ENCODE results near the gene TTLL5. TPM values are rescaled to one million over a fixed set of nuclear protein-coding genes. Genes with fewer than 3 reads are reported as not detected.

The TTLL5 gene
- total RNA-seq, 4 donors from 2014 or later = 32.4 to 183 (median 40.6) TPM

DNA sequence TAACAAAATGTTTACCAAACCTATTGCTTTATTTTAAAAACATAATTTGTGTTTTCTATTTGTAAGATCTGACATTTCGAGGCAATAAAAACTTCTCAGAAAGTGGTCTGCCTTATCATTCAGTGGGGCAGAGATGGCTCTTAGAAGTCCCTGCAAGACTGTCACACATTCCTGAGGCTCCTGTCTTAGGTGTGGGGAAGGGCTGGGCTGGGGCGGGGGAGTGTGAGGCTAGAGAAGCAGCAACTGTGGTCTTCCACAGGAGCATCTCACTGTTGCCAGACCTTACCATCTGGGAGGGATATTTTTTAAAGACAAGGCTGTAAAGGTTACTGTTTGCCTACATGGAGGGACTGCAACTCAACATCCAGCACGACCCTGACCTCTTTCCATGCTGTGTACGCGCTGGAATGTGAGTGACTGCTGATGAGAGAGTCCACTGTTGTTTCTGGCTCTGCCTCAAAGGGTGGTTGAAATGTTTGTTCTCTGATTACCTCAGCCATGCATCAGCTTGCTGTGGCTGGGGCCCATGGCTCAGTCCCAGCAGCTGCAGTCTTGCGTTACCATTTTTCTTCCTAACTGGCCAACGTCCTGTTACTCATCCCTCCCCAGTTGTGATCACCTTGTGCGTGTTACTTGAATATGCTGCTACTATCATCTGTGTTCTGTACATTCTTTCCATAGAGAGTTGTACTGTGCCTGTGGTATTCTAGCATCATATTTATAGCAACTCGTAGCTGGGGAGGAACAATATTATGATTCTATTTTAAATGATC is 12.8 kb upstream of the TTLL5 start:
- H3K4me3 ChIP-seq = no peak overlapping the region
- DNase-seq = peak in 1 of 2 donors; percentile 18
- H3K36me3 ChIP-seq = no peaks in the 10 kb centered on the region
- H3K27ac ChIP-seq = no peak overlapping the region
- H3K27me3 ChIP-seq = no peaks in the 10 kb centered on the region
- no peaks in the 10 kb centered on the region for H3K4me1 ChIP-seq
- TF ChIP-seq CTCF (IDR thresholded peaks at IDR 0.05) (no peak), POLR2A (IDR thresholded peaks at IDR 0.05) (no peak)
- H3K9me3 ChIP-seq = no peaks in the 10 kb centered on the region
- intact Hi-C loops (cut with DNase I; ENCODE audit: low total_unique reads) = no loop called here

GRCh38 chr14:75649337-75649736 is 11.7 kb upstream of the TTLL5 start:
- DNase-seq = no peak
- TF ChIP-seq POLR2A (IDR thresholded peaks at IDR 0.05) (no peak), CTCF (IDR thresholded peaks at IDR 0.05) (no peak)
- intact Hi-C loops (cut with DNase I; ENCODE audit: low total_unique reads) = no loop called here
- no peaks in the 10 kb centered on the region for H3K36me3 ChIP-seq
- no peak overlapping the region for H3K27ac ChIP-seq
- H3K4me1 ChIP-seq = no peaks in the 10 kb centered on the region
- no peak overlapping the region for H3K4me3 ChIP-seq
- H3K9me3 ChIP-seq = no peaks in the 10 kb centered on the region
- H3K27me3 ChIP-seq = no peaks in the 10 kb centered on the region

GRCh38 chr14:75649773-75650172 is 11.3 kb upstream of the TTLL5 start:
- Histone ChIP-seq H3K27me3 (no peaks in the 10 kb centered on the region), H3K27ac (no peak overlapping the region), H3K4me3 (no peak overlapping the region), H3K36me3 (no peaks in the 10 kb centered on the region), H3K4me1 (no peaks in the 10 kb centered on the region), H3K9me3 (no peaks in the 10 kb centered on the region)
- TF ChIP-seq CTCF (IDR thresholded peaks at IDR 0.05) (no peak), POLR2A (IDR thresholded peaks at IDR 0.05) (no peak)
- no peak for DNase-seq
- intact Hi-C loops (cut with DNase I; ENCODE audit: low total_unique reads) = loop anchor here (5.0 kb wide), 1 partner anchor 72 kb away; the partner anchor contains the start of gene FLVCR2

DNA sequence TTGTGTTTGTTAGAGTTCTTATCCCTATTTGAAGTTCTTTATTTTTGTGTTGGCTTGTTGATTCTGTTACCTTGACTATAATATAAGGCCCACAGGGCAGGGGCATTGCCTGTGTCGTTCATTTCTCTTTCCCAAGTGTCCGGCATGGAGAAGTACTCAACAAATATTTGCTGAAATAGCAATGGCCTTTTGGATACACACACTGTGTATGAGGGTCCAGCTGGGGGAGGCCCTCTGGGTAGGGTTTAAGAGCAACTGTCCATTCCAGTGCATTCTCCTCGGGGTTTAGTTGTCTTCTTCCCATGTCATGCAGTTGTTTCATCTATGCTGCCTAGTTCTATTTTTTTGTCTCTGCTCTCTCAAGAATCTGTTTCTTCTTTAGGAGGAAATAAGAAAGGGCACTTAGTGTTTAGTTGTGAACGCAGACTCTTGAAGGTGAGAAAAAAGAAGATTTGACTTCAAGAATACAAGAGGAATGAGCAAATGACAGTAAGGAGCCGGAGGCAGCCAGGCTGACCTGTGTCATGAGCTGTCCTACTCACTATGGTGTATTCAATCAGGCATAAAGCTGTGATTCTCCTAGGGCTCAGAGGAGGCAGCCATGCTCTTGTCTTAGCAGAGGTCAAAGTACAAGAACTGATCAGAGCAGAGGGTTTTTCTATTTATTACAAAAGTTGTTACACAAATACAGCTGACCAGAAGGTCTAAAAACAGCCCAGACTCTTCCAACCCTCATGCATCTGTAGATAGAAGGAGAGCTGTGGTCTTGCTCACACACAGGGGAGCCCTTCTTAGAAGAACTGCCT is 10.6 kb upstream of the TTLL5 start:
- H3K36me3 ChIP-seq = no peaks in the 10 kb centered on the region
- DNase-seq = no peak
- no peaks in the 10 kb centered on the region for H3K9me3 ChIP-seq
- H3K27ac ChIP-seq = no peak overlapping the region
- no peak overlapping the region for H3K4me3 ChIP-seq
- no peak for TF ChIP-seq CTCF (IDR thresholded peaks at IDR 0.05)
- no peak for TF ChIP-seq POLR2A (IDR thresholded peaks at IDR 0.05)
- intact Hi-C loops (cut with DNase I; ENCODE audit: low total_unique reads) = loop anchor here (5.0 kb wide), 1 partner anchor 73 kb away; the partner anchor contains the start of gene FLVCR2
- no peaks in the 10 kb centered on the region for H3K4me1 ChIP-seq
- H3K27me3 ChIP-seq = no peaks in the 10 kb centered on the region

- DNase-seq = no peak
- no peaks in the 10 kb centered on the region for H3K9me3 ChIP-seq
- TF ChIP-seq CTCF (IDR thresholded peaks at IDR 0.05) = no peak
- TF ChIP-seq POLR2A (IDR thresholded peaks at IDR 0.05) = no peak
- no peak overlapping the region for H3K4me3 ChIP-seq
- H3K36me3 ChIP-seq = no peaks in the 10 kb centered on the region
- no peaks in the 10 kb centered on the region for H3K27me3 ChIP-seq
- intact Hi-C loops (cut with DNase I; ENCODE audit: low total_unique reads) = loop anchor here (5.0 kb wide), 1 partner anchor 76 kb away; the partner anchor contains the start of gene FLVCR2
- no peak overlapping the region for H3K27ac ChIP-seq
- no peaks in the 10 kb centered on the region for H3K4me1 ChIP-seq
Measured at GRCh38 chr14:75653563-75653962, 7.5 kb upstream of the TTLL5 start.
